CD4-positive, alpha-beta T cell treated with Interleukin-12 subunit alpha and Interleukin-12 subunit beta, for 1 hour (primary cell): ENCODE data around the gene IFT81.
"Not testable (repeated sequence)": the region's sequence is repeated elsewhere in the genome, so short reads cannot be mapped to it uniquely, and the experiment has no call there.

Source experiments
- DNase-seq: peaks from one replicate; pipeline ENCODE4 v3.0.0-alpha.2; 2020

The IFT81 gene

GRCh38 chr12:110109037-110109836, 14.9 kb upstream of the IFT81 start:
- no peak for DNase-seq

GRCh38 chr12:110109837-110110535, 14.2 kb upstream of the IFT81 start:
- DNase-seq = no peak

GRCh38 chr12:110111476-110112334, 12.5 kb upstream of the IFT81 start:
- no peak for DNase-seq

GRCh38 chr12:110112335-110112660, 11.9 kb upstream of the IFT81 start:
- DNase-seq = no peak

GRCh38 chr12:110114528-110114937, 9.6 kb upstream of the IFT81 start:
- no peak for DNase-seq

GRCh38 chr12:110115675-110116074, 8.5 kb upstream of the IFT81 start:
- no peak for DNase-seq

- DNase-seq = no peak
Measured at GRCh38 chr12:110116623-110117022, 7.5 kb upstream of the IFT81 start.

- DNase-seq = not testable (repeated sequence)
Measured at GRCh38 chr12:110117210-110117609, 6.9 kb upstream of the IFT81 start.

- no peak for DNase-seq
Measured at GRCh38 chr12:110117956-110118685, 6.0 kb upstream of the IFT81 start.

GRCh38 chr12:110122929-110123328, 1.2 kb upstream of the IFT81 start:
- DNase-seq = no peak

GRCh38 chr12:110123919-110124268, 263 bp upstream of the IFT81 start:
- no peak for DNase-seq

- no peak for DNase-seq
Measured at GRCh38 chr12:110126557-110126956, 2.4 kb downstream of the IFT81 start.

- no peak for DNase-seq
Measured at GRCh38 chr12:110134691-110135411, 10.7 kb downstream of the IFT81 start.

GRCh38 chr12:110135806-110136205, 11.6 kb downstream of the IFT81 start:
- no peak for DNase-seq

- DNase-seq = no peak
Measured at GRCh38 chr12:110137786-110138185, 13.6 kb downstream of the IFT81 start.

- DNase-seq = no peak
Measured at GRCh38 chr12:110141389-110141788, 17.2 kb downstream of the IFT81 start.

- DNase-seq = no peak
Measured at GRCh38 chr12:110146986-110147385, 22.8 kb downstream of the IFT81 start.

GRCh38 chr12:110149086-110149660, 25.0 kb downstream of the IFT81 start:
- no peak for DNase-seq

GRCh38 chr12:110156766-110157165, 32.6 kb downstream of the IFT81 start:
- no peak for DNase-seq

GRCh38 chr12:110157539-110157938, 33.4 kb downstream of the IFT81 start:
- no peak for DNase-seq

GRCh38 chr12:110159671-110160245, 35.6 kb downstream of the IFT81 start:
- no peak for DNase-seq
